HepG2 (cell line): ENCODE data around the gene CIROP. TPM values are rescaled to one million over a fixed set of nuclear protein-coding genes. Genes with fewer than 3 reads are reported as not detected.

ENCODE experiments used
- ATAC-seq: fragments of 200-7000 bp; cut with Tn5 transposase; 3 replicates; pipeline ENCODE4 v1.9.1; 2020; ENCODE audit warnings: mild to moderate bottlenecking, moderate library complexity
- BruUV-seq: library from RNA; stranded (reverse); fragments of 400-500 nt; replicated peaks from 2 replicates; lab custom pipeline; 2021; lab: Mats Ljungman, UMichigan
- CTCF ChIA-PET: fragments of 300-600 bp; formaldehyde crosslinking; extraction: SDS; loops from one replicate; lab custom pipeline; 2021; ENCODE audit warnings: low total read pairs, inconsistent platforms, low intra/inter-chr PET ratio; lab: Yijun Ruan, JAX
- POLR2A ChIA-PET: fragments of 350-600 bp; sonication (Branson Sonifier 250); formaldehyde crosslinking; loops from one replicate; lab custom pipeline; 2020; ENCODE audit warnings: antibody characterized with exemption, inconsistent platforms; lab: Yijun Ruan, JAX
- DNase-seq: peaks from one replicate; pipeline ENCODE4 v3.0.0-alpha.2; 2015; ENCODE audit warnings: low spot score
- FAIRE-seq: peaks from 3 replicates; lab custom pipeline; 2011; peaks lifted over from hg19 to GRCh38; lab: Jason Lieb, UNC
- H2AFZ ChIP-seq: one replicate; pipeline ENCODE4 v1.6.1; 2011; ENCODE audit warnings: low read length, inconsistent platforms
- H3K27ac ChIP-seq: fragments of 300-600 bp; 3 replicates; pipeline ENCODE4 v1.8.0; 2011; ENCODE audit warnings: mixed run types, mild to moderate bottlenecking, mixed read lengths, low read length, inconsistent platforms; ENCODE audit not compliant: insufficient read depth; ENCODE audit errors: extremely low read length
- H3K27me3 ChIP-seq, 2 experiments: fragments of 200-600 bp in 1 of 2; 2 replicates in 1 of 2; 3 replicates in 1 of 2; pipeline versions ENCODE4 v1.6.0 to v1.8.0; 2011; ENCODE audit warnings: low read length in 2 of 2, mild to moderate bottlenecking in 2 of 2, moderate library complexity in 2 of 2, inconsistent platforms in 1 of 2; ENCODE audit not compliant: insufficient read depth in 2 of 2, control insufficient read depth in 1 of 2
- H3K36me3 ChIP-seq, 2 experiments: fragments of 200-600 bp in 1 of 2; replicated peaks in 1 of 2; 2 replicates in 1 of 2; 3 replicates in 1 of 2; pipeline versions ENCODE4 v1.5.1 to v1.8.0; 2011; ENCODE audit warnings: low read length in 2 of 2, inconsistent platforms in 1 of 2; ENCODE audit not compliant: insufficient read depth in 2 of 2, control insufficient read depth in 1 of 2
- H3K4me1 ChIP-seq: 2 replicates; pipeline ENCODE4 v1.5.1; 2012; ENCODE audit warnings: low read length, inconsistent platforms; ENCODE audit not compliant: insufficient read depth
- H3K4me2 ChIP-seq: 2 replicates; pipeline ENCODE4 v1.6.0; 2011; ENCODE audit warnings: low read depth, low read length, inconsistent platforms
- H3K4me3 ChIP-seq, 3 experiments: fragments of 200-600 bp in 1 of 3; sonication (generic), shearing (Covaris generic) in 1 of 3; replicated peaks in 1 of 3; 2 replicates each; pipeline ENCODE4 v1.5.1; 2011 to 2016; ENCODE audit warnings: low read length in 3 of 3, inconsistent platforms in 2 of 3, low read depth in 2 of 3, mild to moderate bottlenecking in 2 of 3, control low read depth in 1 of 3, mixed read lengths in 1 of 3; ENCODE audit not compliant: insufficient read depth in 1 of 3
- H3K79me2 ChIP-seq: one replicate; pipeline ENCODE4 v1.6.1; 2011; ENCODE audit warnings: low read length, inconsistent platforms; ENCODE audit not compliant: insufficient read depth
- H3K9ac ChIP-seq: 2 replicates; pipeline ENCODE4 v1.6.0; 2011; ENCODE audit warnings: mild to moderate bottlenecking, low read depth, low read length, inconsistent platforms; ENCODE audit not compliant: insufficient read depth
- H3K9me3 ChIP-seq: 2 replicates; pipeline ENCODE4 v1.5.1; 2012; ENCODE audit warnings: mild to moderate bottlenecking, low read length
- H4K20me1 ChIP-seq: 2 replicates; pipeline ENCODE4 v1.6.0; 2011; ENCODE audit warnings: inconsistent platforms, mild to moderate bottlenecking, low read length, moderate library complexity; ENCODE audit not compliant: insufficient read depth
- MTA1 ChIP-seq: sonication (generic); formaldehyde crosslinking; IDR thresholded peaks from 2 replicates; pipeline ENCODE4 v1.4.0; 2020; ENCODE audit warnings: missing genetic modification reagents, mild to moderate bottlenecking, borderline replicate concordance
- NFE2L1 ChIP-seq: sonication (generic); formaldehyde crosslinking; IDR thresholded peaks from 2 replicates; pipeline ENCODE4 v1.4.0; 2020; ENCODE audit warnings: missing genetic modification reagents, mild to moderate bottlenecking, borderline replicate concordance
- NFE2L2 ChIP-seq: fragments of 150-350 bp; IDR thresholded peaks from 2 replicates; pipeline ENCODE4 v1.6.1; 2014; ENCODE audit warnings: low read length
- TIGD3 ChIP-seq: sonication (generic); formaldehyde crosslinking; IDR thresholded peaks from 2 replicates; pipeline ENCODE4 v1.5.1; 2020; ENCODE audit warnings: mild to moderate bottlenecking, missing genetic modification reagents, borderline replicate concordance
- ZNF230 ChIP-seq: sonication (generic); formaldehyde crosslinking; IDR thresholded peaks from 2 replicates; pipeline ENCODE4 v1.4.0; 2020; ENCODE audit warnings: mild to moderate bottlenecking, missing genetic modification reagents
- ZNF543 ChIP-seq: sonication (generic); formaldehyde crosslinking; IDR thresholded peaks from 2 replicates; pipeline ENCODE4 v1.4.0; 2020; ENCODE audit warnings: mild to moderate bottlenecking, missing genetic modification reagents
- ZNF687 ChIP-seq: sonication (generic); formaldehyde crosslinking; IDR thresholded peaks from 2 replicates; pipeline ENCODE4 v1.5.1; 2020; ENCODE audit warnings: mild to moderate bottlenecking, missing genetic modification reagents, moderate library complexity
- WGBS: methylation state at CpG from one replicate; pipeline ENCODE4 v1.1.6; 2017; ENCODE audit warnings: low lambda C conversion rate; 5-methylcytosine and 5-hydroxymethylcytosine counted together
- in situ Hi-C: cut with HindIII; loops from 2 replicates; pipeline ENCODE4 v1.10.0; 2017; ENCODE audit warnings: low pct_unique_long_range_greater_than_20kb; ENCODE audit not compliant: extremely low pct_ligation_motif_present
- intact Hi-C: fragments of 100-400 bp; cut with micrococcal nuclease; formaldehyde crosslinking; loops from one replicate; pipeline ENCODE4 v1.10.0; 2022; ENCODE audit not compliant: unreplicated experiment
- polyA plus RNA-seq, 8 experiments: library from polyadenylated mRNA; depleted of rRNA in 3 of 8; stranded (reverse) in 7 of 8; unstranded in 1 of 8; fragments of >200 nt; fragmentation: Illumina TruSeq in 4 of 8; extraction: Trizol in 4 of 8; gene quantifications; 2 replicates each; pipeline versions ENCODE4 v1.2.1 to v1.2.3, GENCODE V29; 2011 to 2016; ENCODE audit warnings: low read depth in 4 of 8, missing spikeins in 1 of 8, mixed read lengths in 1 of 8; ENCODE audit not compliant: insufficient read depth in 1 of 8
- total RNA-seq, 5 experiments: library from RNA; depleted of rRNA; stranded (reverse); fragments of >200 nt; fragmentation: Illumina TruSeq; extraction: Trizol; gene quantifications; 2 replicates each; pipeline ENCODE4 v1.2.3, GENCODE V29; 2016; ENCODE audit warnings: low read depth in 1 of 5
- TF ChIP-seq, protein P1 (sequence below): sonication (generic); formaldehyde crosslinking; IDR thresholded peaks from 2 replicates; pipeline ENCODE4 v1.8.0; 2022; ENCODE audit warnings: missing genetic modification reagents, mild to moderate bottlenecking, borderline replicate concordance

Gene CIROP
- total and polyA plus RNA-seq, 2 of the 13 experiments (the other 11 are each of a cell fraction or from before 2014, with no cell fraction given) = 0.07 TPM; not detected in 1

DNA sequence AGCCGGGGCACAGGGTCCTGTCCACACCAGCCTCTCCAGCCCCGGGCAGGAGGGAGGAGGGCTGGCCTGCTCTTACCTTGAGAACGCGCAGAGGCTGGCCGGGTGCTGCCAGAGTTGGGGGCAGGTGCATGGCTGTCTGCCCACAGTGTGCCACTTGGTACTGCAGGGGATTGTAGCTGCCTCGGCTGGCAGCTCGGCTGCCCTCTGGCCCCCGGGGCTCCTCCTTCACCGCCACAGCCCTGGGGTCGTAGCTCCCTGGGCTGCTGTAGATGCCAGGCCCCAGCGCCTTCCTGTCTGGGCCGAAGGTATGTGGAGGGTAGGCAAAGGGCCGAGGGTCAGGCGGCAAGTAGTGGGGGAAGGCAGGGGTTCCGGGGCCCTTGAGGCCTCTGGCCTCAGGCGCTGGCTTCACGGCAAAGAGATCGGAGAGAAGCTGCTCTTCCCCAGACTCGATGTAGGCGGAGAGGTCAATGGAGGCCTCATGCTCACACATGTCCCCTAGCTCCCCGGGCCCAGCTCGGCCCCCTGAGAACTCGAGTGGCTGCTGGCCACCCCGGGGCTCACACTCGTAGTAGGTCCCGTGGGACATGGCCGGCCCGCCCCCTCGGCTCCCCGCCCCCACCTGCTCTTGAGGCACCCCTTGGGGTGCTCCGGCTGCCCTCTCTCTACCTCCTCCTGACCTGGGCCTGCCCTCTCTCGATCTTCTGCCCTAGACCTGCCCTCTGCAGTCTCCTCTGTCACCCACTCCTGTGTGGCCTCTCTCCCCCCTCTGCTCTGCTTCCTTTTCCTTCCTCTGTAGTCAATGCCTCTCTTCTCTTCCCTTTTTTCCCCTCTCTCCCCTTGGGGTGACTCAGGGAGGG is 13.9 kb upstream of the CIROP start, which contains the start of gene CEBPE (continued):
- TF ChIP-seq ZNF543 (CRISPR knock-in tag) = no peak
- TF ChIP-seq, all 625 proteins: peak for 45

- ATAC-seq (no peak), FAIRE-seq (no peak), DNase-seq (no peak)
- Histone ChIP-seq H3K4me3 (no peak overlapping the region), H3K79me2 (no peaks in the 10 kb centered on the region), H3K9me3 (no peaks in the 10 kb centered on the region), H3K27me3 (peaks cover 50 to 94% of the 10 kb centered on the region in 2 experiments), H3K27ac (no peak overlapping the region), H3K4me1 (peaks cover 47% of the 10 kb centered on the region), H3K9ac (no peak overlapping the region), H2AFZ (no peak overlapping the region), H3K36me3 (no peaks in the 10 kb centered on the region), H4K20me1 (no peaks in the 10 kb centered on the region), H3K4me2 (no peak overlapping the region)
- WGBS = 56% methylated on average over 32 of the region's 32 CpGs
- in situ Hi-C loops (no loop called here), intact Hi-C loops (no loop called here)
- no TSS peak for BruUV-seq
- POLR2A ChIA-PET = interaction anchor here (0.6 kb wide), 1 partner anchor 22 kb away, joined by 3 read pairs; the partner anchor contains the start of genes ACIN1 and C14orf119
- CTCF ChIA-PET = interaction anchor here (9.6 kb wide), 1 partner anchor 68 kb away, joined by 493 read pairs; the partner anchor contains the start of gene SLC7A8
- 0 out of 2 replicates have a peak, but pooled peaks have one; percentile 23 for TF ChIP-seq MTA1 (CRISPR knock-in tag)
- no peak for TF ChIP-seq ZNF230 (CRISPR knock-in tag)
- TF ChIP-seq, protein P1, sequence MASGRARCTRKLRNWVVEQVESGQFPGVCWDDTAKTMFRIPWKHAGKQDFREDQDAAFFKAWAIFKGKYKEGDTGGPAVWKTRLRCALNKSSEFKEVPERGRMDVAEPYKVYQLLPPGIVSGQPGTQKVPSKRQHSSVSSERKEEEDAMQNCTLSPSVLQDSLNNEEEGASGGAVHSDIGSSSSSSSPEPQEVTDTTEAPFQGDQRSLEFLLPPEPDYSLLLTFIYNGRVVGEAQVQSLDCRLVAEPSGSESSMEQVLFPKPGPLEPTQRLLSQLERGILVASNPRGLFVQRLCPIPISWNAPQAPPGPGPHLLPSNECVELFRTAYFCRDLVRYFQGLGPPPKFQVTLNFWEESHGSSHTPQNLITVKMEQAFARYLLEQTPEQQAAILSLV (CRISPR knock-in tag) = no peak
- TF ChIP-seq ZNF687 = peak; percentile 48
- 0 out of 2 replicates have a peak, but pooled peaks have one; percentile 56 for TF ChIP-seq TIGD3 (CRISPR knock-in tag)
- no peak for TF ChIP-seq NFE2L2
- no peak for TF ChIP-seq NFE2L1 (CRISPR knock-in tag)
These were observed 12.7 kb upstream of the CIROP start for GRCh38 chr14:23117371-23118020.
